Natural killer cell (primary cell): ENCODE measurements around the gene C1orf105. TPM values are rescaled to one million over a fixed set of nuclear protein-coding genes. Genes with fewer than 3 reads are reported as not detected.

ENCODE experiments used
- ATAC-seq, 3 donors: fragments of 150-1000 bp in 2 of 3; fragments of 200-7000 bp in 1 of 3; cut with Tn5 transposase; 1 replicate in 1 of 3; 2 replicates in 2 of 3; pipeline ENCODE4 v1.10.0; 2021; ENCODE audit warnings: mild to moderate bottlenecking in 2 of 3, moderate library complexity in 2 of 3
- DNase-seq, 2 donors: peaks; one replicate each; pipeline versions ENCODE4 v3.0.0 to v3.0.0-alpha.2; 2013 to 2021; ENCODE audit warnings: mixed read lengths in 1 of 2
- H3K27ac ChIP-seq: one replicate; pipeline ENCODE4 v1.5.1; 2013; ENCODE audit warnings: mild to moderate bottlenecking, low read length
- H3K27me3 ChIP-seq: one replicate; pipeline ENCODE4 v1.6.1; 2013; ENCODE audit warnings: low read length; ENCODE audit not compliant: control insufficient read depth, insufficient read depth
- H3K36me3 ChIP-seq: one replicate; pipeline ENCODE4 v1.6.1; 2013; ENCODE audit warnings: low read length; ENCODE audit not compliant: control insufficient read depth, insufficient read depth
- H3K4me1 ChIP-seq: one replicate; pipeline ENCODE4 v1.6.1; 2013; ENCODE audit warnings: low read length; ENCODE audit not compliant: control insufficient read depth, insufficient read depth
- H3K4me3 ChIP-seq: one replicate; pipeline ENCODE4 v1.5.1; 2013; ENCODE audit warnings: low read length
- H3K9me3 ChIP-seq: one replicate; pipeline ENCODE4 v1.6.1; 2013; ENCODE audit warnings: low read length; ENCODE audit not compliant: control insufficient read depth, insufficient read depth
- H3K27ac Mint-ChIP-seq, 2 donors: one replicate each; pipeline ENCODE4 v1.8.0; 2022; ENCODE audit warnings: mild to moderate bottlenecking in 2 of 2, mixed read lengths in 2 of 2, moderate library complexity in 1 of 2
- H3K27me3 Mint-ChIP-seq, 2 donors: one replicate each; pipeline ENCODE4 v1.8.0; 2022; ENCODE audit warnings: low read depth in 2 of 2, mixed read lengths in 2 of 2
- H3K36me3 Mint-ChIP-seq: one replicate; pipeline ENCODE4 v1.8.0; 2022; ENCODE audit warnings: mixed read lengths
- H3K4me1 Mint-ChIP-seq, 2 donors: one replicate each; pipeline ENCODE4 v1.8.0; 2022; ENCODE audit warnings: mixed read lengths in 2 of 2
- H3K4me3 Mint-ChIP-seq: one replicate; pipeline ENCODE4 v1.8.0; 2022; ENCODE audit warnings: mild to moderate bottlenecking, moderate library complexity, mixed read lengths
- H3K9me3 Mint-ChIP-seq, 2 donors: one replicate each; pipeline ENCODE4 v1.8.0; 2022; ENCODE audit warnings: mixed read lengths in 2 of 2
- WGBS: methylation state at CpG from one replicate; pipeline ENCODE4 v1.1.7; 2013; ENCODE audit warnings: missing lambda C conversion rate; ENCODE audit not compliant: insufficient coverage; 5-methylcytosine and 5-hydroxymethylcytosine counted together
- intact Hi-C: fragments of 100-400 bp; cut with micrococcal nuclease; formaldehyde crosslinking; loops from one replicate; pipeline ENCODE4 v1.14.2; 2022
- total RNA-seq, 4 donors: library from RNA; stranded (reverse); fragments of 120-200 nt in 1 of 4; gene quantifications; one replicate each; pipeline versions ENCODE4 v1.2.3 to v1.2.4, GENCODE V29; 2013 to 2022
- TF ChIP-seq, protein P1 (sequence below): fragments of 200-600 bp; IDR thresholded peaks from one replicate; pipeline ENCODE4 v1.8.0; 2022; ENCODE audit warnings: antibody characterized with exemption

C1orf105 gene
- total RNA-seq, 3 donors from 2014 or later (not counting 1 experiment from before 2014, with no cell fraction given): not detected

DNA sequence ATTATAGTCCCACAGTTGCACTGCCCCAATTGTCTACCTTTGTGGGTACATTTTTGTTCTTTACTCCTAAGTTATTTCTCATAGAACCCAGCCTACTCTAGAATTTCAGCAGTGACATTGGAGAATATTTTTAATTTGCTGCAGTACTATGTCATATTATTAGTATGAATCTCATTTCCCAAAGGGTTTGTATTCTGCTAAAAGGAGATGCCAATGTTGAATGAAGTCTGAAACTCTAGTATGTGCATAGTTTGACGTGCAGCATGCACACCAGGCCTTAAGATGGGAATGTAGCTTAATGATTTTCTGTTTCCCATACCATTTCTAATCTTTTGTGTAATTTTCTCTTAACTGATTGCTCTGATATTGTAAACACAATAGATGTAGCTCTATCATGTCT lies 10.5 kb upstream of the C1orf105 start:
- TF ChIP-seq, protein P1, sequence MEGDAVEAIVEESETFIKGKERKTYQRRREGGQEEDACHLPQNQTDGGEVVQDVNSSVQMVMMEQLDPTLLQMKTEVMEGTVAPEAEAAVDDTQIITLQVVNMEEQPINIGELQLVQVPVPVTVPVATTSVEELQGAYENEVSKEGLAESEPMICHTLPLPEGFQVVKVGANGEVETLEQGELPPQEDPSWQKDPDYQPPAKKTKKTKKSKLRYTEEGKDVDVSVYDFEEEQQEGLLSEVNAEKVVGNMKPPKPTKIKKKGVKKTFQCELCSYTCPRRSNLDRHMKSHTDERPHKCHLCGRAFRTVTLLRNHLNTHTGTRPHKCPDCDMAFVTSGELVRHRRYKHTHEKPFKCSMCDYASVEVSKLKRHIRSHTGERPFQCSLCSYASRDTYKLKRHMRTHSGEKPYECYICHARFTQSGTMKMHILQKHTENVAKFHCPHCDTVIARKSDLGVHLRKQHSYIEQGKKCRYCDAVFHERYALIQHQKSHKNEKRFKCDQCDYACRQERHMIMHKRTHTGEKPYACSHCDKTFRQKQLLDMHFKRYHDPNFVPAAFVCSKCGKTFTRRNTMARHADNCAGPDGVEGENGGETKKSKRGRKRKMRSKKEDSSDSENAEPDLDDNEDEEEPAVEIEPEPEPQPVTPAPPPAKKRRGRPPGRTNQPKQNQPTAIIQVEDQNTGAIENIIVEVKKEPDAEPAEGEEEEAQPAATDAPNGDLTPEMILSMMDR: no peak
- Mint-ChIP-seq H3K27ac (no peak overlapping the region), H3K27me3 (peaks cover 0 to 3% of the 10 kb centered on the region in 2 donors), H3K4me3 (no peak overlapping the region), H3K36me3 (no peaks in the 10 kb centered on the region), H3K9me3 (no peaks in the 10 kb centered on the region), H3K4me1 (peaks cover 12 to 18% of the 10 kb centered on the region in 2 donors)
- Histone ChIP-seq H3K27me3 (no peaks in the 10 kb centered on the region), H3K4me3 (no peak overlapping the region), H3K36me3 (no peaks in the 10 kb centered on the region), H3K4me1 (no peaks in the 10 kb centered on the region), H3K27ac (no peak overlapping the region), H3K9me3 (no peaks in the 10 kb centered on the region)
- no peak for DNase-seq
- ATAC-seq: no peak
- no CpG with 5 or more reads among the region's 1 CpG for WGBS
- intact Hi-C loops: no loop called here

DNA sequence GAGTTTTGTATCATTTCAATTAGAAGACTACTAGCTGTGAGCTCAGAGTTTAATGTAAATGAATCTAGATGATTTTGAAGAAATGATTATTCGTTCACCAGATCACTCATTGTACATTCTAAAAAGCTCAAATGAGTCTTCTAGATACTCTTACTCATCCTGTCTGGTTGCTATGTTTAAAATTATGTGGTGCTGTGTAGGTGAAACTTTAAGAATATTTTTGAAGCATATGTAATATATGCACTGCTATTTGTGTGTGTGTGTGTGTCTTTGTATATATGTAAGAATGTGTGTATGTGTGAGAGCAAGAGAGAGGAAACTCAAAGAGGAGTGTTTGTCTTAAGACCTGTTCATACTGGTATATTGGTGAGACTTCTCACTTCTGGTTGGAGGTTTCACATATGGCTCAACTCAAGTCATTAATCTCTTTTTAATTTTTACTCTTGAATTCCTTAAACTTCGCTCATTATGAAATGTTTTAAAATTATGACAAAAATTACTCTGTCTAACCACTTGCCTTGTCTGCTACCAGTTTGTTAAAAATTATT lies 8.6 kb upstream of the C1orf105 start:
- no peaks in the 10 kb centered on the region for H3K36me3 ChIP-seq
- Mint-ChIP-seq H3K4me3 (peak overlapping the region; percentile 14), H3K9me3 (no peaks in the 10 kb centered on the region), H3K27ac (peak overlapping the region in 1 of 2 donors; percentile 32), H3K36me3 (no peaks in the 10 kb centered on the region), H3K27me3 (no peaks in the 10 kb centered on the region), H3K4me1 (peaks cover 12 to 18% of the 10 kb centered on the region in 2 donors)
- H3K27me3 ChIP-seq: no peaks in the 10 kb centered on the region
- no peaks in the 10 kb centered on the region for H3K9me3 ChIP-seq
- ATAC-seq (peak; percentile 81 to 92 (median 82)), DNase-seq (no peak)
- H3K4me3 ChIP-seq: no peak overlapping the region
- intact Hi-C loops: no loop called here
- WGBS: 100% methylated on average over 1 of the region's 2 CpGs
- no peak overlapping the region for H3K27ac ChIP-seq
- TF ChIP-seq, protein P1: no peak
- no peaks in the 10 kb centered on the region for H3K4me1 ChIP-seq

DNA sequence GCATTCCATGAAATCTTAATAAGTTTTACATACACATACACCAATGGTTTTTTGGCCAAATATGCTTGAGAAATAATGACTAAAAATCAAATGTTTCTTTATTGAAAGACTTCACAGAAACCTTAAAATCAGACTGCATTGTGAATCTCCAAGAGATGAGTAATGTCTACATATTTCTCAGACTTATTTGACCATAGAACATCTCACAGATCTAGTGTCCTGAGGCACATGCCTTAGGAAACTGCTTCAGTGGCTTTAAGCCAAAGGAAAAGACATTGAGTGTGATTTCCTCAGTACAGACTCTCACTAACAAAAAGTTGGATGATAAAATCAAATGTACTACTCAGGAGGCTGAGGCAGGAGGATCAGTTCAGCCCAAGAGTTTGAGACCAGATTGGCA lies 6.2 kb upstream of the C1orf105 start:
- Mint-ChIP-seq H3K27ac (no peak overlapping the region), H3K9me3 (no peaks in the 10 kb centered on the region), H3K4me3 (no peak overlapping the region), H3K27me3 (no peaks in the 10 kb centered on the region), H3K4me1 (peaks cover 12 to 18% of the 10 kb centered on the region in 2 donors), H3K36me3 (no peaks in the 10 kb centered on the region)
- intact Hi-C loops: no loop called here
- Histone ChIP-seq H3K27ac (no peak overlapping the region), H3K4me3 (no peak overlapping the region), H3K4me1 (no peaks in the 10 kb centered on the region), H3K27me3 (no peaks in the 10 kb centered on the region), H3K36me3 (no peaks in the 10 kb centered on the region), H3K9me3 (no peaks in the 10 kb centered on the region)
- ATAC-seq (no peak), DNase-seq (no peak)
- TF ChIP-seq, protein P1: no peak

DNA sequence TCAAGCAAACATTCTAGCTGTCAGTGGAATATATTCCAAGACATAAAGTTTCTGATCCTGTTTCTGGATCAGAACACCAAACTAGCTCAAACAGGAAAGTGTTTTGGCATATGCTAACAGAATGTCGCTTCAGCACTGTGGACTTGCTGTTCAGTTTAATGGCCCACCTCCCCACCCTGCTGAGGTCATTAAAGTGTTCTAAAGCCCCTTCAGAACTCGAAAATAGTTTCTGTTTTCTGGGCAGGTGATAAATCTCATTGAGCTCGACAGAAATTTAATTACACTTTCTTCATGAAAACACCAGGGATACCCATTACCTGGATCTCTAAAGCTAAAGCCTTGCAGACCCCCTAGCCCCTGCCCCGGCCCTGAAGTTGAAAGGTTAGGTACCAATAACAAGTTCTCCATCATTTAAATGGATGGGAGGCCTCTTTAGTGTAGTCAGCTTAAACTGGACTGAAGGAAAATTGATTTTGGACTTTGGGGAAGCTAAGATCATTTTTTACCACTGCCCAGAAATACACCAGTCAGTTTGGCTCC lies 3.9 kb upstream of the C1orf105 start:
- H3K9me3 ChIP-seq: no peaks in the 10 kb centered on the region
- no peak overlapping the region for H3K4me3 ChIP-seq
- Mint-ChIP-seq H3K4me1 (peaks cover 10 to 13% of the 10 kb centered on the region in 2 donors), H3K9me3 (no peaks in the 10 kb centered on the region), H3K4me3 (no peak overlapping the region), H3K36me3 (no peaks in the 10 kb centered on the region), H3K27ac (no peak overlapping the region), H3K27me3 (no peaks in the 10 kb centered on the region)
- H3K4me1 ChIP-seq: no peaks in the 10 kb centered on the region
- H3K27ac ChIP-seq: no peak overlapping the region
- TF ChIP-seq, protein P1: no peak
- intact Hi-C loops: no loop called here
- no peak for ATAC-seq
- no peaks in the 10 kb centered on the region for H3K27me3 ChIP-seq
- H3K36me3 ChIP-seq: no peaks in the 10 kb centered on the region
- 82% methylated on average over 3 of the region's 4 CpGs for WGBS
- no peak for DNase-seq
